SU-DHL-6 (cell line): ENCODE results near the gene PLXDC2.

Experiments used
- H2AFZ ChIP-seq: fragments of 200-600 bp; sonication (generic); 2 replicates; pipeline ENCODE4 v1.6.1; 2014; ENCODE audit warnings: low read depth, mild to moderate bottlenecking, moderate library complexity, mixed read lengths, antibody characterized with exemption, low read length; ENCODE audit not compliant: severe bottlenecking
- H3F3A ChIP-seq: fragments of 200-600 bp; shearing (Covaris generic); 2 replicates; pipeline ENCODE4 v1.6.0; 2016; ENCODE audit warnings: antibody characterized with exemption, mild to moderate bottlenecking; ENCODE audit not compliant: insufficient read depth
- H3K27ac ChIP-seq: fragments of 200-600 bp; sonication (generic); 2 replicates; pipeline ENCODE4 v1.5.1; 2016; ENCODE audit warnings: low read depth, mild to moderate bottlenecking, low read length, moderate library complexity, mixed read lengths
- H3K27me3 ChIP-seq: fragments of 200-600 bp; sonication (generic), shearing (Covaris generic); 2 replicates; pipeline ENCODE4 v1.6.0; 2014; ENCODE audit warnings: mild to moderate bottlenecking, low read length
- H3K36me3 ChIP-seq: fragments of 200-600 bp; sonication (generic); 2 replicates; pipeline ENCODE4 v1.6.1; 2014; ENCODE audit warnings: mild to moderate bottlenecking, low read length, mixed read lengths
- H3K4me2 ChIP-seq: fragments of 300-600, 200-600 bp; shearing (Covaris generic), sonication (generic); 2 replicates; pipeline ENCODE4 v1.6.0; 2014; ENCODE audit warnings: low read length, low read depth, mild to moderate bottlenecking; ENCODE audit not compliant: poor library complexity, severe bottlenecking
- H3K4me3 ChIP-seq: fragments of 200-600 bp; sonication (generic); 2 replicates; pipeline ENCODE4 v1.5.1; 2014; ENCODE audit warnings: antibody characterized with exemption, low read length, mild to moderate bottlenecking, mixed read lengths; ENCODE audit not compliant: insufficient read depth, poor library complexity, severe bottlenecking
- H3K79me2 ChIP-seq: fragments of 200-600 bp; sonication (generic); 2 replicates; pipeline ENCODE4 v1.6.1; 2014; ENCODE audit warnings: mild to moderate bottlenecking, low read length, moderate library complexity; ENCODE audit not compliant: insufficient read depth
- H3K9ac ChIP-seq: fragments of 200-600 bp; sonication (generic); 2 replicates; pipeline ENCODE4 v1.7.0; 2014; ENCODE audit warnings: mild to moderate bottlenecking, low read length
- H3K9me2 ChIP-seq: fragments of 200-600 bp; sonication (generic); replicated peaks from 2 replicates; pipeline ENCODE4 v1.6.1; 2014; ENCODE audit warnings: low read length; ENCODE audit not compliant: insufficient read depth
- H3K9me3 ChIP-seq: fragments of 200-600 bp; sonication (generic); 2 replicates; pipeline ENCODE4 v1.6.1; 2014; ENCODE audit warnings: low read length, mixed read lengths; ENCODE audit not compliant: insufficient read depth
- H4K20me1 ChIP-seq: fragments of 200-600 bp; sonication (generic); 2 replicates; pipeline ENCODE4 v1.6.1; 2014; ENCODE audit warnings: low read depth, mild to moderate bottlenecking, antibody characterized with exemption, low read length, moderate library complexity, mixed read lengths
- CTCF ChIP-seq: fragments of 200-600 bp; sonication (generic); IDR thresholded peaks from one replicate; pipeline ENCODE4 v1.5.1; 2017; ENCODE audit warnings: antibody characterized with exemption, mild to moderate bottlenecking, low read length, moderate library complexity; ENCODE audit not compliant: insufficient read depth, poor library complexity, severe bottlenecking
- EZH2phosphoT487 ChIP-seq: fragments of 200-600 bp; sonication (generic), shearing (Covaris generic); conservative IDR thresholded peaks from 2 replicates; pipeline ENCODE4 v1.6.1; 2018; ENCODE audit warnings: mild to moderate bottlenecking, antibody characterized with exemption, low read length, moderate library complexity, mixed read lengths

Gene PLXDC2

GRCh38 chr10:19970256-19970655 is 154.0 kb downstream of the PLXDC2 start:
- Histone ChIP-seq H3K36me3 (no peaks in the 10 kb centered on the region), H3K4me3 (no peak overlapping the region), H2AFZ (no peak overlapping the region), H3K27ac (no peak overlapping the region), H3K9me2 (no peaks in the 10 kb centered on the region), H3K27me3 (no peaks in the 10 kb centered on the region), H3K9ac (no peak overlapping the region), H3F3A (no peaks in the 10 kb centered on the region), H3K79me2 (no peaks in the 10 kb centered on the region), H3K4me2 (no peak overlapping the region), H3K9me3 (no peaks in the 10 kb centered on the region), H4K20me1 (no peaks in the 10 kb centered on the region)
- TF ChIP-seq CTCF = no peak
- no peak for TF ChIP-seq EZH2phosphoT487

GRCh38 chr10:19970717-19971116 is 154.5 kb downstream of the PLXDC2 start:
- Histone ChIP-seq H3K9ac (no peak overlapping the region), H3K4me2 (no peak overlapping the region), H3K27ac (no peak overlapping the region), H4K20me1 (no peaks in the 10 kb centered on the region), H3F3A (no peaks in the 10 kb centered on the region), H3K27me3 (no peaks in the 10 kb centered on the region), H3K9me3 (no peaks in the 10 kb centered on the region), H3K4me3 (no peak overlapping the region), H3K79me2 (no peaks in the 10 kb centered on the region), H3K36me3 (no peaks in the 10 kb centered on the region), H2AFZ (no peak overlapping the region), H3K9me2 (no peaks in the 10 kb centered on the region)
- TF ChIP-seq EZH2phosphoT487 (no peak), CTCF (no peak)

- TF ChIP-seq EZH2phosphoT487 = no peak
- TF ChIP-seq CTCF = no peak
These were observed 155.3 kb downstream of the PLXDC2 start for GRCh38 chr10:19971343-19972052.

More at GRCh38 chr10:19971343-19972052, 155.3 kb downstream of the PLXDC2 start:
- Histone ChIP-seq H3K9me2 (no peaks in the 10 kb centered on the region), H3K27me3 (no peaks in the 10 kb centered on the region), H3K9ac (no peak overlapping the region), H3K79me2 (no peaks in the 10 kb centered on the region), H3K4me2 (no peak overlapping the region), H4K20me1 (no peaks in the 10 kb centered on the region), H3K9me3 (no peaks in the 10 kb centered on the region), H3K27ac (no peak overlapping the region), H2AFZ (no peak overlapping the region), H3F3A (no peaks in the 10 kb centered on the region), H3K36me3 (no peaks in the 10 kb centered on the region), H3K4me3 (no peak overlapping the region)
